Activated CD8-positive, alpha-beta memory T cell treated with anti-CD3 and anti-CD28 coated beads for 36 hours (primary cell): ENCODE data around the gene PRSS48. TPM values are rescaled to one million over a fixed set of nuclear protein-coding genes. Genes with fewer than 3 reads are reported as not detected.
"Not testable (repeated sequence)": the region's sequence is repeated elsewhere in the genome, so short reads cannot be mapped to it uniquely, and the experiment has no call there.

Source experiments
- CTCF ChIA-PET: fragments of 350-600 bp; sonication (Branson Sonifier 250); formaldehyde crosslinking; loops from one replicate; lab custom pipeline; 2021; ENCODE audit warnings: antibody characterized with exemption; lab: Charles Lee
- POLR2A ChIA-PET: fragments of 350-600 bp; sonication (Branson Sonifier 250); formaldehyde crosslinking; loops from one replicate; lab custom pipeline; 2021; ENCODE audit warnings: antibody characterized with exemption; lab: Charles Lee
- total RNA-seq, 2 experiments: library from RNA; stranded (reverse); gene quantifications; one replicate each; pipeline ENCODE4 v1.2.3, GENCODE V29; 2021

Gene PRSS48, protein sequence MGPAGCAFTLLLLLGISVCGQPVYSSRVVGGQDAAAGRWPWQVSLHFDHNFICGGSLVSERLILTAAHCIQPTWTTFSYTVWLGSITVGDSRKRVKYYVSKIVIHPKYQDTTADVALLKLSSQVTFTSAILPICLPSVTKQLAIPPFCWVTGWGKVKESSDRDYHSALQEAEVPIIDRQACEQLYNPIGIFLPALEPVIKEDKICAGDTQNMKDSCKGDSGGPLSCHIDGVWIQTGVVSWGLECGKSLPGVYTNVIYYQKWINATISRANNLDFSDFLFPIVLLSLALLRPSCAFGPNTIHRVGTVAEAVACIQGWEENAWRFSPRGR
- total RNA-seq = not detected

DNA sequence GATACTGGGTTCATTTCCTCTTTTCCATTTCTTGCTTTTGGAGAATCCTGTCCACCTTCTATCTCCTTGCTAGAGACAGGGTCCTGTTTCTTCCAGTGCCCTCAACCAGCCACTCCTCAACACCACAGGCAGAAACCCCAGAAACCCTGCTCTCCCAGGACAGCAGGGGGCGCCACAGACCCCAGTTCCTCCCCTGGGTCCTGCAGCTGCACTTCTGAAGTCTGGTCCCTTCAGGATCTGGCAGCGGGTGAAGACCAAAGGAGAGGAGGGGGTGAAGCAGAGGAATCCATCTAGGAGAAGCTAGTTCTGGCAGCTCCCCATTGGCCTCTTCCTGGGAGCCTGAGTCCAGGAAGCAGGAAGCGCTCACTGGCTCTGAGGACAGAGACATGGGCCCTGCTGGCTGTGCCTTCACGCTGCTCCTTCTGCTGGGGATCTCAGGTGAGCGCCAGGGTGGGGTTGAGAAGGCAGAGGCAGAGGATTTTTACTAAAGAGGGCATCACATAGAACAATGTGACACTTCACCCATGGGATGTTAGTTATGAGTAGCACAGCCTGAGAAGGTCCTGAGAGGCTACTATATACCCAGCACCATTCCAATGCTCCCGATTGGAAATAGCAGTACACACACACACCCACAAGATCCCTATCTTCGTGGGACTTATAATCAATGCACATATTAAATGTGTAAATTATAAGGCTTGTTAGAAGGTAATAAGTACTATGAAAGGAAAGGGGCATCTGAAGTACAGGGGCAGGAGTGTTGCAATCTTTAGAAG is at the start of gene PRSS48:
PRSS48 (plus strand) TSS at position 375 of the 776 bp plus-strand sequence; CDS start at position 387, 12 bp downstream.
- ChIA-PET POLR2A (no interaction called here), CTCF (interaction anchor here (0.6 to 1.3 kb wide), 2 partner anchors 48 to 88 kb away, joined by 3 to 4 read pairs; no protein-coding TSS in a partner anchor)

DNA sequence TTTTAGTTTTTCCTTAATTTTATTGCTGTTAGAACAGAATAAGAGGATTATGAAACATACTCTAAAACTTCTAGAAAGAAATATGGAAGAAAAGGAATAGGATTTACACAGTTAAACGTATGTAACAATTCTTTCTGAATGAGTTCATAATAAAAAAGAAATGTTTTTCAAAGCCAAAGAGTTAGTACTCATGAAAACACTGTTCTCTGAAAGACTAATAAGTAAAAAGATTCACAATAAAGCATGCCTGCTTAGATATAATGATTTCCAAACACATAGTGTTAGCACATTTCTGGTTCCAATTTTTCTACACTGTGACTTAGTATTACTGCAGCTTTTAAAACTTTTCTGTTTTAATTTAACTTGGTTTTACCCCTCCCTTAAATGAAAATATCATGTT is 49.8 kb upstream of the PRSS48 start:
- POLR2A ChIA-PET = no interaction called here

DNA sequence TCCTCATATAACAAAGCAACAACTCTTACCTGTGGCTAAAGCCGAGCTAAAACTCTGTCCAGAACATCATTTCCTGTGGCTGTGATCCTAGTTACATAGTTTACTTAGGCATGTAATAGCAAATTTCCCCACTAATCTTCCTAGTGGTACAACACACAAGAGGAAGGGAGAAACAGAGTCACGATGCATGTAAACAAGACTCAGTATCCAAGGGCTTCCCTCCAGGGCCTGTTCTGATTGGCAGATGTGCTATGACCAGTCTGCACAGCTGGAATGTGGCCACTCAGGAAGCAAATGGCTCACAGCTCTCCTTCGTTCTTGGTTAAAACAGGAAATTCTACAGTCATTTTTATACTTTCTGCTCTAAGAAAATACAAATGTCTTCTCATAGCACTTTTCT is 49.2 kb upstream of the PRSS48 start:
- ChIA-PET POLR2A (interaction anchor here (0.7 kb wide), 1 partner anchor 77 kb away, joined by 3 read pairs; no protein-coding TSS in a partner anchor), CTCF (no interaction called here)

More for the DNA sequence above, 49.8 kb upstream of the PRSS48 start:
- CTCF ChIA-PET = no interaction called here

DNA sequence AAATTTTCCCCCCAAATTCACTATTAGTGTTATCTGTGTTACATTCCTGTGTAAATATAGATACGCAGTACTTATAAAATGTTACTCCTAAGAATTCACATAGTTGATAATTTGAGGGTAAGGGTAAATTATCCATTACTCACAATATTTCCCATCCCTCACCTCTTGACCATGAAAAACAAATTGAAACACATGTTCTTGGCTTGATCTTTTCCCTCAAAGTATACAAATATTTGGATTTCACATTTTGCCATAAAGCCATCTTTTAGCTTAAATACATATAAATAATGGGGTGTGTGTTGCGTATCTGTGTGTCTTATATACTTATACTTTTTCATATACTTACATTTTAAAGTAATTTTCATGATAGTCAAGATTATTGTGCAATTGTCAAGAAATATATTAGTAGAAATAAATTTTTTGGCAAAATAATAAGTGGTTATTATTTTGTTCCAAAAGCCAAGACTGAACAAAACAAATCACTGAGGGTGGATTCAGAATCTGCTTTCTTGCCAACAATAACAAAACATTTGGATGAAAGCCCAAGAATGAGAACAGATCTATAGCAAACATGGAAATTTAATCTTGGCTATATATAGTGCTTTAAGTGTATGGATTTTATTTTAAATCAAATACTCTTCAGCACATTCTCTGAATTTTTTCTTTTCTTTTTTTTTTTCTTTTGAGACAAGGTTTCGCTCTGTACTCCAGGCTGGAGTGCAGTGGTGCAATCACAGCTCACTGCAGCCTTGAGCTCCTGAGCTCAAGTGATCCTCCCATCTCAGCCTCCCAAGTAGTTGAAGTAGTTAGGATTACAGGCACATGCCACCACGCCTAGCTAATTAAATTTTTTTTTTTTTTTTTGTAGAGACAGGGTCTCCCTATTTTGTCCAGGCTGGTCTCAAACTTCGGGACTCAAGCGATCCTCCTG is 48.5 kb upstream of the PRSS48 start:
- ChIA-PET CTCF (no interaction called here), POLR2A (interaction anchor here (0.7 kb wide), 1 partner anchor 76 kb away, joined by 3 read pairs; no protein-coding TSS in a partner anchor)

DNA sequence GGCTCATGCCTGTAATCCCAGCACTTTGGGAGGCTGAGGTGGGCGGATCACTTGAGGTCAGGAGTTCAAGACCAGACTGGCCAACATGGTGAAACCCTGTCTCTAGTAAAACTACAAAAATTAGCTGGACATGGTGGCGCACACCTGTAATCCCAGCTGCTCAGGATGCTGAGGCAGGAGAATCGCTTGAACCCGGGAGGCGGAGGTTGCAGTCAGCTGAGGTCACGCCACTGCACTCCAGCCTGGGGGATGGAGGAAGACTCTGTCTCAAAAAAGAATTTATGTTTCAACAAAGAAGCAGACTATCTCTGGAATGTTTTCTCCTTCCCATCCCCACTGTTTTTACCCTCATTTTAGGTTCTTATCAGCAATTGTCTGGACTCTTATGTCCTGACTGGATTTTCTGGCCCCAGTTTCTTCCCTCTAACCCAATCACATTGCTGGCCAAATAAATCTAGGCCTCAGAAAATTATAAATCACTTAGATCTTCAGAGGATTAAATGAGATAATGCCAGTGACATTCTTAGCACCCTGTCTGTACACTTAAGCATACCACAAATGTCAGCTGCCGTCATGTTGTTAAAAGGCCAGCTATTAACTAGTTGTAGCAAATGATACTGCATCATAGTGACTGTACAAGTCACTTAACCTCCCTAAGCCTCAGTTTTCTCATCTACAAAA is 44.9 kb upstream of the PRSS48 start:
- CTCF ChIA-PET = no interaction called here
- POLR2A ChIA-PET = no interaction called here

DNA sequence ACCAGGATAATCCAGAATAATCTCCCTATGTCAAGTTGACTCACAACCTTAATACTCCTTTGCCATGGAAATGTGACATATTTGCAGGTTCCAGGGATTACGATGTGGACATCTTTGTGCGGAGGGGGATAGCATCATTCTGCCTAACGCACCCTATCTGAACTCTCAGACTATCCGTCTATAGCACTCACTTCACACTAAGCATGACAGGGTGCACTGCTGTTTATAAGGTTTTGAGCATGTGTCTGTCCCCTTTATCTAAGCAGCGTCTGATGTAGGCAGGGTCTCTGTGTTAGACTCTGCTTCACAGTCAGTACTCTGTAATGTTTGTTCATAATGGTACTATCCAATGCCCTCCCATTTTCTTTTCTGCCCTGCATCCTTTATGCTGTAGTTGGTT is 43.4 kb upstream of the PRSS48 start:
- ChIA-PET POLR2A (no interaction called here), CTCF (no interaction called here)

DNA sequence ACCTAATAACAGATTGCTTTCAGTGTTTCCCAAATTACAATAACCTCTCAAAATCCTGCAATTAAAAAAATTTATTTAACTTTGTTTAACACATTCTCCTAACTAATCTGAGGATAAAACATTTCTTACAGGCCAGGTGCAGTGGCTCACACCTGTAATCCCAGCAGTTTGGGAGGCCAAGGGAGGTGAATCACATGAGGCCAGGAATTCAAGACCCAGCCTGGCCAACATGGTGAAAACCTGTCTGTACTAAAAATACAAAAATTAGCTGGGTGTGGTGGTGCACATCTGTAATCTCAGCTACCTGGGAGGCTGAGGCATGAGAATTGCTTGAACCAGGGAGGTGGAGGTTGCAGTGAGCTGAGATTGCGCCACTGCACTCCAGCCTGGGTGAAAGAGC is 41.6 kb upstream of the PRSS48 start:
- POLR2A ChIA-PET, CTCF ChIA-PET: not testable (repeated sequence)

DNA sequence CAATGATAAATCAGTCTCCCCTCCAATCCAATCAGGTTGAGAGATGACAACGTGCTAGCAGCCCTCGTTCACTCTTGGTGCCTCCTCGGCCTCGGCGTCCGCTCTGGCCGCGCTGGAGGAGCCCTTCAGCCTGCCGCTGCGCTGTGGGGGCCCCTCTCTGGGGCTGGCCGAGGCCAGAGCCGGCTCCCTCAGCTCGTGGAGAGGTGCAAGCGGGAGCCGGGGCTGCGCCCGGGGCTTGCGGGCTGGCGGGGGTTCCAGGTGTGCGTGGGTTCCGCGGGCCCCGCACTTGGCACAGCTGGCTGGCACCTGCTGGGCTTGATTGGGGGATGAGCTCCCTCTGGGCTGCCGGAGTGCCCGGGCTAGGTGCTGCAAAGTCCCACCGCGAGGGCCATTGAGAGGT is 40.9 kb upstream of the PRSS48 start:
- ChIA-PET CTCF (no interaction called here), POLR2A (no interaction called here)

DNA sequence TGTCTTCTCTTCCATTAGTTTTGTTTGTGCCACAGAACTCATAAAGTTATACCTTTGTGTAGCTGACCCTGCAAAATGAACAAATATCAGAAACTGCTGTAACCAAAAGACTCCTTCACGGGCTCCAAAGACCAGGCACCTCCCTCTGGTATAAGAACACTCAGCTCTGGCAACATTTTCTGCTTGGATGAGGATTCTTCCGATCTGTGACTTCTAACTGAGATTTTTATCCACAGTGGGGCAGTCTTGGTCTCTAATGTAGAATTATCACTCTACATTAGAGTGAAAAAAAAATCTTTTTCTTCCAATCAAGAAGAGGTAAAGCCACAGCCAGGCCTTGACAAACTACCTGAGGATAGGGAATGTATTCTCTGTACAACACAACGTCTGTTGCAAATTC is 38.5 kb upstream of the PRSS48 start:
- ChIA-PET CTCF (no interaction called here), POLR2A (no interaction called here)

DNA sequence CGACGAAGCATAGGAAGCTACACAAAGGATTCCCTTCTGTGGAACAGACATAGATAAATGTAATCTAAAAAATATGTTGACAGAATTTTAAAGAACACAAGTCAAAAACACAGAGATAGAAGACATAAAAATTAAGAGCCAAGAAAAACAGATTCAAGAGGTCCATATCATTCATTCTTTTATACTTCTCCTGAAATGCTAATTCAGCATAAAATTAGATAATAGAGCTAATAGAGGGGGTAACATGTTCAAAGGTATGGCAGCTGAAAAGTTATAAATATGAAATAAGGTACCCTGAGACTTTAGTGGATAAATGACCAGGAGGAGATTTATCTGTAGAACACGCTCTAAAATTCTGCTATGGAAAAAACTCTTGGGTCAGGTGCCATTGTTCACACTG is 37.4 kb upstream of the PRSS48 start:
- CTCF ChIA-PET = interaction anchor here (0.7 kb wide), 1 partner anchor 77 kb away, joined by 3 read pairs; no protein-coding TSS in a partner anchor
- POLR2A ChIA-PET = no interaction called here

DNA sequence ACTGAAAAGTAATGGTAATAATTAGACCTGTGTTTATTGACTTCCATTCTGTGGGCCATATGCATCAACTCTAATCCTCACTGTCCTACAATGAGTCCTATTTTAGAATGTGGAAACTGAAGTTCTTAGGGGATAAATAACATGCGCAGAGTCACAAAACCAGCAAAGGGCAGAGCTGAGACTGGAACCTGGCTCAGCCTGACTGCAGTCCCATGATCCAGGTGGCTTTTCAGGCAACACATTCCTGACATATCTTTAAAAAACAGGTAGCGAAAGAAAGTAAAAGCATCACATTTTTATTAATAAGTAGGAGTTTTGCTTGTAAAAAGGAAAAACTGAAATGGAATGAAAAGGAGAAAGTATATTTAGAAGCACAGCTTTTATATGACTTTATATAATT is 34.7 kb upstream of the PRSS48 start:
- ChIA-PET CTCF (no interaction called here), POLR2A (no interaction called here)

DNA sequence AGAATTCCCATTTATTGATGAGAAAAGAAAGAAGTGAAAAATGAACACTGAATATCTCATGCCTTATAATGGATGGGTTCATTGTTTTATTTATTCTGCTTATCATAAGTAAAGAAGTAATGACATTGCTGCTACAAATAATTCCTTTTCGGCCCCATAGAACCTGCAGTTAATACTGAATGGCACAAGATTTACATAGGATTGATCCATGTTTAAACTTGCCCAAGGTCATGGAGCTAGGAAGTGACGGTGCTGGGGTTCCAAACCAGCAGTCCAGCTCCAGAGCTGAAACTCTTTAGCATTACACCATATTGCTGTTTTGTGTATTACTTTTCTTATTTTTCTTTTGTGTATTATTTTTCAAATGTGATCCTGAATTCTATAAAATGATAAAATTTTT is 30.2 kb upstream of the PRSS48 start:
- POLR2A ChIA-PET = no interaction called here
- CTCF ChIA-PET = no interaction called here

DNA sequence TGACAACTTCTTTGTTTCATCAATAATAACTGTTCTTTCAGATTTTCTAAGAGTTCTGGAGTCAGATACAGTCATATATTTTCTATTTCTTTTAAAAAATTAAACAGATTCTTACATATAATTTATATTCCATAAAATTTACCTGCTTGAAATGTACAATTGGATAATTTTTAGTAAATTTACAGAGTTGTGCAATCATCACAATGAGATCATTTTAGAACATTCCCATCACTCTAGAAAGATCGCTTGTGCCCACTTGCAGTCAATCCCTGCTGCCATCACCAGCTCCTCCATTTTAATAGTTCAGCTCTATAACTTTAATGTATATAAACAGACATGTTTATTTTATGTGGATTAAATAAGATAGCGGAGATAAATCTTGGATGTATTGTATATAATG is 29.6 kb upstream of the PRSS48 start:
- POLR2A ChIA-PET = no interaction called here
- CTCF ChIA-PET = no interaction called here

DNA sequence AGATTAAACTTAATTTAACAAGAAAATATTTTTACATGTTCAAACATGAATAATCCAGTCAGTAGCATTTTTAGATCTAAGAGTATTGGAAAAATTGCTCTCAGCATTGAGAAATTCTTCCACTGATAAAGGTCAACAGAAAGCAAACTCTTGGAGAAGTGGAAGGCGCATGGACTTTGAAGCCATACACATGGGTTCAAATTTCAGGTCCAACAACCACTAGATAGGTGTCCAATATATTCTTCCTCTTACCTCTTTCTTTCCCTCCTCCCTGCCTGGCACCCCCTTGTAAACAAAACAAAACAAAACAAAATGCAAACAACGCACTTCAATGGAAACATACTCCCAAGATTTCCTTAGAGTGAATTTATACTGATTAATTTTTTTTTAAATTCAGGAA is 28.4 kb upstream of the PRSS48 start:
- POLR2A ChIA-PET = no interaction called here
- CTCF ChIA-PET = no interaction called here

DNA sequence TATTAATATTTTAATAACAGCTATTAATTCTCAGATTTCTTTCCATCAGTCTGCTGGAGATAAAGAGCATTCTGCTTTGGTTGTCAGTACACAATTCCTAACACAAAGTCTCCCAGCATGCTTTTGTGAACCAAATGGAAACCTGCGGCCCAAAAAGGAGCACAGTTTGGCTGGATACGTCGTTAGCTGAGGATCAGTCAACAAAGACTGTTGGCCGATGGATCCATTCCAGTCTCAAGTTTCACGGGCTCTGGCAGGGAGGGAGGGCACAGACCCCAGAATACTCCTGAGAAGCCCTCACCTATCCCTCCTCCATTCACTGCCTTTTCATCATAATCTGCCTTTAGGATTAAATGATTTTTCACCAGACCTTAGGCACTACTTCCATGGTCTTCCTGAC is 26.3 kb upstream of the PRSS48 start:
- POLR2A ChIA-PET = no interaction called here
- CTCF ChIA-PET = no interaction called here

DNA sequence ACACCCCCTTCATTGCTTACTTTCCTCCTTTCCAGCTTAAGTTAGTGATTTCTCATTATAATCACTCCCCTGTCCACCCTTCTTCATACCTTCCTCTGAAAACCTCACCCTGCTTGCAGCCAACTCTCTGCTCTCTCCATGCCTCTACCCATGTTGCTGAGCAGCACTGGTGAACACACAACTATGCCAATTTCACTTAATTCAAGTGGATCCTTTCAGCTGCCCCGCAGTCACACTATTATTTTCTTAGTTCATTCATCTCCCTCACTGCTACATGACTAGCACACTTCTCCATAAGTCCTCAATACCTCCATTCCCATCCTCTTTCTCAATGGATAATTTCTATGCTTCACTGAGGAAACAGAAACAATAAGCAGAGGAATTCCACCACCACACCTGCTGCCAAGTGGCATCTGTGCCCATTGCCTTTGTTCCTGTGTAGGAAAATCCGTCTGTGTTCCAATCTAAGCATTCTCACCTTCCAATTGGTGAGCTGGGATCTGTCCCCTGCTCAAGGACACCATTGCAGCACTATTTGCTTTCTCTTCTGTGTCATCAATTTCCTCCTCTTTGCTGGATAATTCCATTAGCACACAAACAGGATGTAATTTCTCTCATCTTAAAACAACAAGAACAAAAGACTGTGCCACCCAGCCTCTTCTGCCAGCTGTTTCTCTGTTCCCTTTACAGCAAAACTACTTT is 25.2 kb upstream of the PRSS48 start:
- ChIA-PET POLR2A (no interaction called here), CTCF (no interaction called here)

DNA sequence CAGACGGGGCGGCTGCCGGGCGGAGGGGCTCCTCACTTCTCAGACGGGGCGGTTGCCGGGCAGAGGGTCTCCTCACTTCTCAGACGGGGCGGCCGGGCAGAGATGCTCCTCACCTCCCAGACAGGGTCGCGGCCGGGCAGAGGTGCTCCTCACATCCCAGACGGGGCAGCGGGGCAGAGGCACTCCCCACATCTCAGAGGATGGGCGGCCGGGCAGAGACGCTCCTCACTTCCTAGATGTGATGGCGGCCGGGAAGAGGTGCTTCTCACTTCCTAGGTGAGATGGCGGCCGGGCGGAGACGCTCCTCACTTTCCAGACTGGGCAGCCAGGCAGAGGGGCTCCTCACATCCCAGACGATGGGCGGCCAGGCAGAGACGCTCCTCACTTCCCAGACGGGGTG is 21.7 kb upstream of the PRSS48 start:
- CTCF ChIA-PET, POLR2A ChIA-PET: not testable (repeated sequence)

DNA sequence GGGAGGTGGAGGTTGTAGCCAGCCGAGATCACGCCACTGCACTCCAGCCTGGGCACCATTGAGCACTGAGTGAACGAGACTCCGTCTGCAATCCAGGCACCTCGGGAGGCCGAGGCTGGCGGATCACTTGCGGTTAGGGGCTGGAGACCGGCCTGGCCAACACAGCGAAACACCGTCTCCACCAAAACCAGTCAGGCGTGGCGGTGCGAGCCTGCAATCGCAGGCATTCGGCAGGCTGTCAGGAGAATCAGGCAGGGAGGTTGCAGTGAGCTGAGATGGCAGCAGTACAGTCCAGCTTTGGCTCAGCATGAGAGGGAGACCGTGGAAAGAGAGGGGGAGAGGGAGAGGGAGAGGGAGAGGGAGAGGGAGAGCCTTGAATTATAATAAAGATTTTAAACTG is 21.3 kb upstream of the PRSS48 start:
- POLR2A ChIA-PET, CTCF ChIA-PET: not testable (repeated sequence)

DNA sequence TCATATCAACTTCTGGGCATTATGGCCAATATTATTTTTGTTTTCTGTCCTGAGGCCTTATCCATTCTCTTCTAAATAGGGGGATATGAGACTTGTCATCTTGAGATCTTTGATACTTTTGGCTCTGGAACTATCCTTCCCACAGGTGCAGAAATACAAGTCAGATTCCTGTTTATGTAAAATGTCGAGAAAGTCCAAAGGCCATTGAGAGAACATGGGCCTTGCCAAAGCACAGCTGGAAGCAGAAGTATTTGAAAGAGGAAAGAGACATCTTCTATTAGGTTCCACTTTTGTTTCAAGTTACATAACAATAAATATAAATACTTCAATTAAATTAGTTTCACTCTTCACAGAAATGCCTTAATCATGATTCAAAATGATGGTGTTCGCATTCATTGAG is 20.8 kb upstream of the PRSS48 start:
- ChIA-PET CTCF (no interaction called here), POLR2A (no interaction called here)
